HG03439 (cell line): Measurements from ENCODE around the gene NFYC.
"Not testable (repeated sequence)": the region's sequence is repeated elsewhere in the genome, so short reads cannot be mapped to it uniquely, and the experiment has no call there.

ENCODE experiments used
- ATAC-seq: cut with Tn5 transposase; IDR thresholded peaks from one replicate; pipeline ENCODE4 v1.9.1; 2021; ENCODE audit warnings: mild to moderate bottlenecking, moderate library complexity; ENCODE audit not compliant: unreplicated experiment

Gene NFYC

GRCh38 chr1:40664791-40665190 is 26.7 kb upstream of the NFYC start:
- ATAC-seq, result no peak

DNA sequence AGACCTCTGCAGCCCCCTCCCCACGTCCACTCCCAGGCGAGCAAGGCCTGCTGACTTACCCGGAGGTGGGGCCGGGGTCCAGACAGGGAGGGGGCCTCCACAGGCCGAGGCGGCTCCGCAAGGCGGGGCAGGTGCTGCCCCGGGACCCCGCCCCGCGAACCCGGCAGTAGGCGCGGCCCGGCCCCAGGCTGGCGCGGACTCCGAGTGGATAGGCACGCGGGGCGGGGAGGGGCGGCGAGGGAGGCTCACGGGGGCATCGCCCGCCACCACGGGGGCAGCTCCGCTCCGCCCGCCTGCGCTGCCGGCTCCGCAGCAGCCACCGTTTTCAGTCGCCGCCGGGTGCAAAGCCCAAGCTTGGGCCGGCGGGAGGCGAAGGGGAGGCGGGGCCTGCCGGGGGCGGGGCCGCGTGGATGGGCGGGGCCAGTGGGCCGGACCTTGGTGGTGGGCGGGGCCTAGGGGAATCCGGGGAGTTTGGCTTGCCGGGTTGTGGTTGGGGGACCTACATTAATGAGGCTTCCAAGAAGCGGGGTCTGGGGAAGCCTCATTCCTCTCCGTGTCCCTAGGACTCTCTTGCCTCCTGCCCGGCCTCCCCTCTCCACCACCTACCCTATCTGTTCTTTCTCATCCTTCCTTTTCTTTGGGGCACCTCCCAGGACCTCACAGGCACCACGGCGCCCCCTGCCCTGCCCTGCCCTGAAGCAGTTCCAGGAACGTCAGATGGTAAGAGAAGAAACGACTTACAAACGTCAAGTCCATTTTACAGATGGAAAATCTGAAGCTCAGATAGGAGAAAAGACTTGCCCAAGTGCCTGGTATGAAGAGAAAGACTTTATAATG is 26.0 kb upstream of the NFYC start, which contains the start of gene RIMS3:
RIMS3 (minus strand) TSS at position 348 of the 837 bp plus-strand sequence. CDS start 23,757 bp downstream, outside the sequence.
- ATAC-seq, result peak; percentile 72

DNA sequence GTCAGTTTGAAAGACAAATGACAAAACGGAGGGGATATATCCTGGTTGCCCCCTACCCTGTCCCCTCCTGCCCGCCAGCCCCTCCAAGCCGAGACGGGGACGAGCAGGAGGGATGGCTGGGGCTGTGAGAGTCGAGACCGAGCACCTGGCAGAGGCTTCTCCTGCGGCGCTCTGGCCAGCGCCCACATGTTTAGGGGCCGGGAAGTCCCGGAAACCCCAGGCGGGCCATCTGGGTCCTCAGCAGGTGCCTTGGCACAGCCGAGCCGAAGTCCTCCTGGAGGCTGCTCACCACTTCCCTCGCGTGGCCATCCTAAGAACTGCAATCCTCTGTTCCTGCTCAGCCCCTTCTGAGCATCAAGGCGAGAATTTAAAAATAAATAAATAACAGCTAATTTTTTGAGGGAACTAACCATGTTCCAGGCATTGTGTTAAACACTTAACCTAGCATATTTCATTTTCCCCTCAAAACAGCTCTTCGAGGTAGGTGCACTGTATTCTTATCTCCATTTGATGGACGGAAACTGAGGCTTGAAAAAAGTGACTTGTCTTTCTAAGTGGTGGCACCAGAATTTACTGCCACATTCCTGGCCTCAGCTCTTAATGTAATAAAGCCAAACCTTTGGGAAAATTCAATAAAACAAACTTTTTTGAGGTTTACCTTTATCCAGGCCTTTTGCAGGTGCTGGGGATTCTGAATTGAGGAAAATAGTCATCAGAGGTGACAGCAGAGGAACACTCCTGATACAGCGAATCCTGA is 22.6 kb upstream of the NFYC start:
- peak; percentile 72 for ATAC-seq

- no peak for ATAC-seq
Observed at GRCh38 chr1:40673452-40673851, 18.1 kb upstream of the NFYC start.

DNA sequence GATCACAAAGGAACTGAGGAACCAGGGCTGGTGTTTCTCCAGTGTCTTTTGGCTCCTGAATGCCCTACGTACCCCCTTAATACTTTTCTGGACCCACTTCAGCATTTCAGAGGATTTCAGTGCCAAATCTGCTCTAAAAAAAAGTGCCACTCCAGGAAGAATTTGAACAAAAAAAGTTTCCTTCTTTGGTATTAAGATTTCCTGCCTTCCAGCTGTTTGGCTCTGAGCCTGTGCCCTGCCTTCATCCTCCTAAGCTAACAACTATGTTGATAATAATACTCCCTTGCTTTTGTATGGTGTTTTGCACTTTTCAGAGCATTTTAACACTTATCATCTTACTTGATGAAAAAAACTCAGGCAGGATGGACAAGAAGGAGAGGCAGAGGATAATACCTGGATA is 15.0 kb upstream of the NFYC start:
- ATAC-seq, result no peak

- no peak for ATAC-seq
Observed at GRCh38 chr1:40679165-40679953, 12.1 kb upstream of the NFYC start.

DNA sequence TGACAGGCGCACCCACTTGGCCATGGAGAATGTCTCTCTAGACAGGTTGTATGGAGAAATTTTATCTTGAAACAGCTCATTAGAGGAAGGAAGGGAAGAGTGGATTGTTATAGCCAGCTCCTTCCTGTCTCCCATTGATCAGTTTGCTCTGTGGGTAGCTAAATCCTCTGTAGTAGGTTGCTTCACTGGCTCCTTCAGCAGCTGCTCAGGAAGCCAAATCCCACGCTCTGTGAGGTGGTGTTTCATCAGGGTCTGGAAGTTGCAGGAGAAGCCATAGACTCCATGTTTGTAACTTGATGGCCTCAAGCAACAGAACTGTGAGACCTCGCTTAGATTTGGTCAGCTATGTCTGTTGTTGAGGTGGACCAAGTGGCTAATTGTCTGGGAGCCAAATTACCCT is 6.8 kb upstream of the NFYC start:
- ATAC-seq, result no peak

DNA sequence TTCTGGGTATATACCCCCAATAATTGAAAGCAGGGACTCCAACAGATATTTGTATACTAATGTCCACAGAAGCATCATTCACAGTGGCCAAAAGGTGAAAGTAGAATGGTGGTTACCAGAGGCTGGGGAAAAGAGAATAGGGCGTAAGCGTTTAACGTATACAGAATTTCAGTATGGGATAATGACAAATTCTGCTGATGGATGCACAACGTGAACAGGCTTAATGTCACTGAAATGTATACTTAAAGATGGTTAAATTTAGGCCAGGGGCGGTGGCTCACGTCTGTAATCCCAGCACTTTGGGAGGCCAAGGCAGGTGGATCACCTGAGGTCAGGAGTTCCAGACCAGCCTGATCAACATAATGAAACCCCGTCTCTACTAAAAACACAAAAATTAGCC is 4.4 kb upstream of the NFYC start:
- no peak for ATAC-seq

GRCh38 chr1:40687661-40688060 is 3.8 kb upstream of the NFYC start:
- ATAC-seq, result no peak

DNA sequence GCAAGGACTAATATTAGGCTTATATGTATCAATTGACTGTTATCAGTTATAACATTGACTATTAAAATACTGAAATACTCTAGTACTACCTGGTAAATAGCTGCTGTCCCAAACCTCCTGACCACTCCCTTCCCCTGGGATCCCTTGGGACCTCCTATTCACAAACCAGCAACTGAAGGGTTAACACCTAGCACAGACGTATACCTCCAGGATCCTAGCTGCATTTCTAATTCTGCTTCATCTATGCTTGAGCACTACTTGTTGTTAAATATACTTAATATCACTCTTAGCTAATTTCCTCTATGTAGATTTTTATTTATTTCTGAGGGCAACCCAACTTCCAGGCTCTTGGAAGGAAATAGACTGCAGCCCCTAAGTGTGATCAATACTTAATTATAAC is 1.8 kb upstream of the NFYC start:
- no peak for ATAC-seq

DNA sequence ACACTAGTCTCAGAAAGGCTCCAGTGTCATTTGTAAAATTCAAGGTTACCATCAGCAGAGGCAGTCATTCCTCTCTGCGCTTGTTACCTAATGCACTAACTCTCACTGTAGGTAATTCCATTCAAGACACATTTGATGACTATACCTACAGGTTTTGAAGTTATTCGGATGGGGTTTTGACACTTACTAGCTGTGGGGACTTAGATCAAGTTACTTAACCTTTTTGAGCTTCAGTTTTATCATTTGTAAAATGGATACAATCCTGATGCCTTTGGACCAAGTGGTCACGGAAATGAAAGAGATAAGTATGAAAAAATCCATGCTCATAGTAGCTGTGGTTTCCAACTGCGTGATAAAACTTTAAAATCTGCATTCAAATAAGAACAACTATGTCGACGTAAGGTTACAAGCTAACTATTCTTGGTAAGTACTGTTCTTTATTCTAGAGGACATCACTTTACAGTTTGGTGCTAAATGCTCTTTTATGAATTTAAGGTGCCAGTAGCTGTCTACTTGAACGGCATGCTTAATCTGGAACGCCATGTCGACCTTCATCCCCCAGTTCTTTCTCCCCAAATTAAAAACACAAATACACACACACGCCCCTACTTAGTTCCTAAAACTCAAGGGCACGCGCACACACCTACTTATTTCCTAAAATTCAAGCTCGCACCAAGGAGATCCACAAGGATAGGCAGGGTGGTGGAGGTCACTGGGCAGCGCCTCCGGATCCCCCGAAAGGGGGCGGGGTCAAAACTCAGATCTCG is 550 bp upstream of the NFYC start:
- ATAC-seq, result no peak

- ATAC-seq, result peak; percentile 12
Observed at GRCh38 chr1:40692429-40692895, 958 bp downstream of the NFYC start.

DNA sequence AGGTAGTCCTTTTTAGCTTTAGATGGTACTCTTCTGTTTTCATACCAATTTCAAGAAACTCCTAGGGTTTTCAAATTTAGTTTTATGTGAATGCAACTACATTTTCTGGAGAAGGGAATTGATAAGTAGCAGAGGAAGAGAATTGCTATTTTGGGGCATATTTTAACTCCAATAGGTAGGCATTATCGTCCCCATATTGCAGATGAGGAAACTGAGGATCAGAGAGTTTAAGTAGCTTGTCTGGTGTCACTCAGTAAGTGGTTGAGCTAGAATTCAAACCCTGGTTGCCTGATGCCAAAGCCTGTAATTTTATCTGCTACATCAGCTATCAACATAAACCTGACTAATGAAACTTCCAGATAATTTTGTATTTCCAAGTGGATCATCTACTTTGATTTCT is 1.9 kb downstream of the NFYC start:
- no peak for ATAC-seq

DNA sequence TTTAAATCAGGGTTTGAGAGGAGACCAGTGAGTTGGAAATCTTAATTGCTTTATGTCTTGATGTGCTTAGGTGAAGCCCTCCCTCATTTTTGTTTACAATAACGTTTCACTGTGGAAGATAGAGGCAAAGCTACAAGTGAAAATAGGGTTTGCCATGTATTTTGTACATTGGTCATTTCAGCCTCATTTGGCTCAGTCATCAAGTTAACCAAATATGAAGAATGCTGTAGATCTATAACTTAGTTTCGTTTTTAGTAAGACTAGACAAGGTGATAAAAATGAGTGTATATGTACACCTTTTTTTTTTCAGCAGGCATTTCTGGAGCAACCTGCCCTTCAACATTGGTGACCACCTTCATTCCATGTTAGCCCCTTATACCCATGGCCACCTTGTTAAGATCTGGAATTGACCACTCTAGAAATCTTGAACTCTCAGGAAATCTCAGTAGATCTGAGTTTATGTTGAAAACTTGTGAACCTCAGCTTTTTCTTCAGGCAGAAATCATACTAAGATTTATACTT is 2.9 kb downstream of the NFYC start:
- no peak for ATAC-seq

- no peak for ATAC-seq
Observed at GRCh38 chr1:40696294-40696693, 4.8 kb downstream of the NFYC start.

- ATAC-seq, result no peak
Observed at GRCh38 chr1:40697436-40697835, 5.9 kb downstream of the NFYC start.

DNA sequence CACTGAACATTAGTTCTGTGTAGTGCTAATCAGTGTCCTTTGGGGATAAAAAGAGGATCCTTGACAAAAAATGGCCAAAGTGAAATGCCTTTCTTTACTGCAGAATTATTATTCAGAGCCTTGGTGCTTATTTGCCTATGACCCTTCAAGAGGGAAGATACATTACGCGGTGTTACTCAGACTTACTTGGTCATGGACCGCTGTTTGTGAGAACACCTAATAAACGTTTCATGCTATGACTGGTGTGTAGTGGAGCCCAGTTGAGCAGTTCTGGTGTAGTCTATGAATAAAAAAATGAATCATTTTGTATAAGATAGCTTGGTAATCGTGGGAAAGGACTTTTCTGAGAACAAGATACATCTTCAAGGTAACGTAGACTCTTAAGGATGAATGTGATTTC is 8.3 kb downstream of the NFYC start:
- peak; percentile 49 for ATAC-seq

DNA sequence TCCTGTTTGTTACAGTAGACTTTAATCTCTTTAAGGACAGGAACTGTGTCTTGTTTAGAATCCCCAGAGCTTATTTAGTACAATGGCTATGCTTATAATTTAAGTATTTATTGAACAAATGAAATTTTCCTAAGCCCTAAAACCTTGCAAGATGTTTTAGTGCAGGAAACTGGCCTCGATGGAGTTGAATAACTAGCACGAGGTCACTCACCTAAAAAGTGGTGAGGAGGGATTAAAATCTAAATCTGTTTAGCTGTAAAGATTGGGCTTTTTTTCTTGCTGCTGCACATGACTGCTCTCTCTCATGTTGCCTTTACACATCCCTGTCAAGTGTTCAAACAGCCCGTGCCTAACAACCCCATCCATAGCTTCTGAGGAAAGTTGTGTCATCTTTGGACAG is 10.2 kb downstream of the NFYC start:
- ATAC-seq, result no peak

DNA sequence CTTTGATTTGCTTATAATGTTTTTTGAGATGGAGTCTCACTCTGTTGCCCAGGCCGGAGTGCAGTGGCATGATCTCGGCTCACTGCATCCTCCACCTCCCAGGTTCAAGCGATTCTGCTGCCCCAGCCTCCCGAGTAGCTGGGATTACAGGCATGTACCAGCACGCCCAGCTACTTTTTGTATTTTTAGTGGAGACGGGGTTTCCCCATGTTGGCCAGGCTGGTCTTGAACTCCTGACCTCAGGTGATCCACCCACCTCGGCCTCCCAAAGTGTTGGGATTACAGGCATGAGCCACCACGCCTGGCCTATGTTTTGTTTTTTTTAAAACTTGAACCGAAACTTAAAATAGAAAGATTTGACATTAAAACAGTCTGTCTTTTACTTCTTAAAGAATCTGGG is 11.3 kb downstream of the NFYC start:
- ATAC-seq, result not testable (repeated sequence)

GRCh38 chr1:40703316-40703715 is 11.8 kb downstream of the NFYC start:
- no peak for ATAC-seq
